Peyer's patch (tissue), 4 donors: ENCODE results near the gene CABP4. TPM values are rescaled to one million over a fixed set of nuclear protein-coding genes. Genes with fewer than 3 reads are reported as not detected.

Experiments used
- DNase-seq, 3 donors: peaks; one replicate each; pipeline ENCODE4 v3.0.0-alpha.2; 2017 to 2019
- H3K27ac ChIP-seq, 4 donors: fragments of 200-600 bp; sonication (generic); one replicate each; pipeline ENCODE4 v1.5.1; 2016 to 2019
- H3K27me3 ChIP-seq, 2 donors: fragments of 200-600 bp; sonication (generic); one replicate each; pipeline ENCODE4 v1.5.1; 2019
- H3K36me3 ChIP-seq, 3 donors: fragments of 200-600 bp; sonication (generic); one replicate each; pipeline ENCODE4 v1.5.1; 2016 to 2019
- H3K4me1 ChIP-seq, 4 donors: fragments of 200-600 bp; sonication (generic); one replicate each; pipeline ENCODE4 v1.5.1; 2016 to 2019
- H3K4me3 ChIP-seq, 4 donors: fragments of 200-600 bp; sonication (generic); 1 replicate in 3 of 4; 2 replicates in 1 of 4; pipeline ENCODE4 v1.5.1; 2016 to 2019; ENCODE audit warnings: mild to moderate bottlenecking in 1 of 4
- H3K9me3 ChIP-seq, 4 donors: fragments of 200-600 bp; sonication (generic); one replicate each; pipeline ENCODE4 v1.5.1; 2016 to 2019; ENCODE audit warnings: mild to moderate bottlenecking in 1 of 4
- CTCF ChIP-seq, 6 experiments: fragments of 450-650 bp in 4 of 6; fragments of 200-600 bp in 2 of 6; sonication (generic) in 1 of 6; IDR thresholded peaks; one replicate each; pipeline ENCODE4 v1.5.1; 2017 to 2019; ENCODE audit warnings: antibody characterized with exemption in 6 of 6, mild to moderate bottlenecking in 3 of 6, moderate library complexity in 1 of 6
- POLR2A ChIP-seq, 2 donors: fragments of 450-650 bp; IDR thresholded peaks; one replicate each; pipeline ENCODE4 v1.5.1; 2017; ENCODE audit warnings: antibody characterized with exemption in 2 of 2, mild to moderate bottlenecking in 2 of 2, moderate library complexity in 2 of 2
- total RNA-seq, 4 donors: library from RNA; depleted of rRNA; stranded (reverse); fragments of >200 nt; gene quantifications; one replicate each; pipeline ENCODE4 v1.1.0, GENCODE V29; 2016

The CABP4 gene
- total RNA-seq, 4 donors from 2014 or later = 0.85 to 3.3 (median 0.94) TPM; not detected in 1

GRCh38 chr11:67466367-67466766, 11.2 kb downstream of the CABP4 start:
- H3K27me3 ChIP-seq = no peaks in the 10 kb centered on the region
- peaks cover 0 to 34% (median 13%) of the 10 kb centered on the region in 4 donors for H3K4me1 ChIP-seq
- no peaks in the 10 kb centered on the region for H3K9me3 ChIP-seq
- H3K4me3 ChIP-seq = no peak overlapping the region
- H3K27ac ChIP-seq = peak overlapping the region in 1 of 4 donors; percentile 95
- no peak for DNase-seq
- H3K36me3 ChIP-seq = no peaks in the 10 kb centered on the region
- no peak for TF ChIP-seq POLR2A (IDR thresholded peaks at IDR 0.05)
- no peak for TF ChIP-seq CTCF (IDR thresholded peaks at IDR 0.05)

GRCh38 chr11:67466962-67467771, 12.0 kb downstream of the CABP4 start:
- no peaks in the 10 kb centered on the region for H3K9me3 ChIP-seq
- no peak for TF ChIP-seq POLR2A (IDR thresholded peaks at IDR 0.05)
- TF ChIP-seq CTCF (IDR thresholded peaks at IDR 0.05) = no peak
- DNase-seq = no peak
- peak overlapping the region in 1 of 4 donors; percentile 95 for H3K4me3 ChIP-seq
- H3K4me1 ChIP-seq = peaks cover 0 to 34% (median 13%) of the 10 kb centered on the region in 4 donors
- H3K36me3 ChIP-seq = no peaks in the 10 kb centered on the region
- no peaks in the 10 kb centered on the region for H3K27me3 ChIP-seq
- H3K27ac ChIP-seq = peak overlapping the region in 2 of 4 donors; percentile 91 to 95

- no peak for TF ChIP-seq CTCF (IDR thresholded peaks at IDR 0.05)
- no peak for TF ChIP-seq POLR2A (IDR thresholded peaks at IDR 0.05)
- DNase-seq = peak in 2 of 3 donors; percentile 70 to 74
- peaks cover 0 to 34% (median 13%) of the 10 kb centered on the region in 4 donors for H3K4me1 ChIP-seq
Observed at GRCh38 chr11:67468056-67468455, 12.9 kb downstream of the CABP4 start.

GRCh38 chr11:67468456-67468758, 13.3 kb downstream of the CABP4 start:
- Histone ChIP-seq H3K36me3 (no peaks in the 10 kb centered on the region), H3K4me1 (peaks cover 0 to 34% (median 13%) of the 10 kb centered on the region in 4 donors), H3K4me3 (peak overlapping the region; percentile 64 to 98 (median 92)), H3K27ac (peak overlapping the region; percentile 82 to 95 (median 88)), H3K9me3 (no peaks in the 10 kb centered on the region), H3K27me3 (no peaks in the 10 kb centered on the region)
- DNase-seq = no peak
- TF ChIP-seq POLR2A (IDR thresholded peaks at IDR 0.05) (no peak), CTCF (IDR thresholded peaks at IDR 0.05) (no peak)

More at GRCh38 chr11:67468056-67468455, 12.9 kb downstream of the CABP4 start:
- Histone ChIP-seq H3K9me3 (no peaks in the 10 kb centered on the region), H3K27me3 (no peaks in the 10 kb centered on the region), H3K36me3 (no peaks in the 10 kb centered on the region), H3K27ac (peak overlapping the region; percentile 82 to 95 (median 88)), H3K4me3 (peak overlapping the region; percentile 64 to 98 (median 92))

- H3K27me3 ChIP-seq = no peaks in the 10 kb centered on the region
- no peaks in the 10 kb centered on the region for H3K9me3 ChIP-seq
- peaks cover 0 to 30% (median 11%) of the 10 kb centered on the region in 4 donors for H3K4me1 ChIP-seq
- H3K27ac ChIP-seq = peak within 1 kb of the TSS; percentile 82 to 95 (median 88)
- no peaks in the 10 kb centered on the region for H3K36me3 ChIP-seq
- TF ChIP-seq CTCF (IDR thresholded peaks at IDR 0.05) (peak; percentile 50 to 69 (median 60)), POLR2A (IDR thresholded peaks at IDR 0.05) (peak; percentile 73 to 78)
- DNase-seq = peak; percentile 93 to 96 (median 95)
- H3K4me3 ChIP-seq = peak within 1 kb of the TSS; percentile 64 to 98 (median 92)
Observed at GRCh38 chr11:67468759-67469507, 13.8 kb downstream of the CABP4 start, which contains the start of gene TMEM134. Gene TMEM134, minus strand, starts transcription at chr11:67469251. Its CDS starts 59 bp downstream, at chr11:67469192.
